GM20431 (cell line): ENCODE results near the gene ABCC1.

ENCODE experiments used
- in situ Hi-C: fragments of 300-500 bp; cut with MseI, MboI; formaldehyde crosslinking; loops from one replicate; pipeline ENCODE4 v1.15.0; 2020; ENCODE audit warnings: low sequenced_read_pairs; ENCODE audit not compliant: unreplicated experiment

Gene ABCC1

DNA sequence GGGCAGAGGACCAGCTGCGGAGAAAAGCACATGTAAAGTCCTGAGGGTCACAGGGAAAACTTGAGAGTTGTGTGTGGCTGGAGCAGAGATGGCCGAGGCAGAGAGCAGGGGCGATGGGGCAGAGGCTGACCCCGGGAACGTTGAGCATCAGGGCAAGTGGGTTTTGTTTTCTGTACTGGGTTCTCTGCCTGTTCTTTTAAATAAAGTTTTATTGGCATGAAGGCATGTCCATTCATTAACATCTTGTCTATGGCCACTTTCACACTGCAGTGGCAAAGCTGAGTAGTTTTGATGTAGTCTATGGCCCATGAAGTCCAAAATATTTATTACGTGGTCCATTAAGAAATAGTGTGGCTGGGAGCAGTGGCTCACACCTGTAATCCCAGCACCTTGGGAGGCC lies 64.4 kb downstream of the ABCC1 start:
- in situ Hi-C loops, result loop anchor here (25.0 kb wide), 1 partner anchor 127 kb away; the partner anchor contains the start of gene CEP20

DNA sequence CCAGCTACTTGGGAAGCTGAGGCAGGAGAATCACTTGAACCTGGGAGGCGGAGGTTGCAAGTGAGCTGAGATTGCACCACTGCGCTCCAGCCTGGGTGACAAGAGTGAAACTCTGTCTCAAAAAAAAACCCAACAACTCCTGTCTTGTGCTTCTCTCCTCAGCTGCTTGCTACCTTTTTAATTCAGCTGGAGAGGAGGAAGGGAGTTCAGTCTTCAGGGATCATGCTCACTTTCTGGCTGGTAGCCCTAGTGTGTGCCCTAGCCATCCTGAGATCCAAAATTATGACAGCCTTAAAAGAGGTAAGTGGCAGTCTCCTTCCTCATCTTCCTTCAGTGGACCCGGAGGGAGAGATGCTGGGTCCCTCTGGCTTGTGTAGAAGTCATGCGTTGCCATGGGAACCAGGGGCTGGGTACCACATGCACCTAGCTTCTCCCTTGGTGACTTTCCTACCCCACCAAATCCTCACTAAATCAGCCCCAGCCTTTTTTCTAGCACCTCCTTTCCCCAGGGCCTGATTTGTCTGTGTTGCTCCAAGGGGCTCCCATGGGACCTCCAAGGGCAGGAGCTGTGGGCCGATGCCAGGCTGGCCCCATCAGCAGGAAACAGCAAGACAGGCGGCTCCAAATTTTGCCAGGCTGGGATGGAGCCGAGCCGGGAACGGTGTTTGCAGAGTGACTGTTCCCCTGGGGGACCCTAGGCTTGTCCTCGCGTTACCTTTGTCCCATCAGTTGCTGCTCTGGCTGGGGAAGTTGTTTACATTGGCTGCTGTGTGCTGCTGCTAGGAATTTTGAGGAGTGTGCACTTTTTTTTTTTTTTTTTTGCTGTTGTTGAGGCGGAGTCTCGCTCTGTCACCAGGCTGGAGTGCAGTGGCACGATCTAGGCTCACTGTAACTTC lies 65.2 kb downstream of the ABCC1 start:
- in situ Hi-C loops, result loop anchor here (25.0 kb wide), 1 partner anchor 127 kb away; the partner anchor contains the start of gene CEP20

DNA sequence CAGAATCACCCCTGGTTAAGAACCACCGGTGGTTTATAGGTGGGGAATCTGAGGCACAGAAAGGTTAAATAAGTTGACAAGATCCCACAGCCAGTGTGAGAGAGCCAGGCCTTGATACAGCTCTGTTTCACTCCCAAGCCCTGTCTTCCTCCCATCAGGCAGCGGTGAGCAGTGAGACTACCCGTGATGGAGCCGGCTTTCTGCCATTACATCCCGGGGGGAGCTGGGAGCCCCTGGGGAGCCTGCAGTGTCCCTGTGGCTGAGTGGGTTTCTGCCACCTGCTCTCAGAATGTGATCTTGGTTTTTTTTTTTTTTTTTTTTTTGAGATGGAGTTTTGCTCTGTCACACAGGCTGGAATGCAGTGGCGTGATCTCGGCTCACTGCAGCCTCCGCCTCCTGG lies 66.4 kb downstream of the ABCC1 start:
- in situ Hi-C loops, result loop anchor here (25.0 kb wide), 1 partner anchor 129 kb away; the partner anchor contains the start of gene CEP20

GRCh38 chr16:16016388-16016964 lies 67.1 kb downstream of the ABCC1 start:
- in situ Hi-C loops, result loop anchor here (25.0 kb wide), 1 partner anchor 129 kb away; the partner anchor contains the start of gene CEP20

- in situ Hi-C loops, result loop anchor here (25.0 kb wide), 1 partner anchor 131 kb away; the partner anchor contains the start of gene CEP20
These were observed 68.4 kb downstream of the ABCC1 start for GRCh38 chr16:16017812-16018211.

DNA sequence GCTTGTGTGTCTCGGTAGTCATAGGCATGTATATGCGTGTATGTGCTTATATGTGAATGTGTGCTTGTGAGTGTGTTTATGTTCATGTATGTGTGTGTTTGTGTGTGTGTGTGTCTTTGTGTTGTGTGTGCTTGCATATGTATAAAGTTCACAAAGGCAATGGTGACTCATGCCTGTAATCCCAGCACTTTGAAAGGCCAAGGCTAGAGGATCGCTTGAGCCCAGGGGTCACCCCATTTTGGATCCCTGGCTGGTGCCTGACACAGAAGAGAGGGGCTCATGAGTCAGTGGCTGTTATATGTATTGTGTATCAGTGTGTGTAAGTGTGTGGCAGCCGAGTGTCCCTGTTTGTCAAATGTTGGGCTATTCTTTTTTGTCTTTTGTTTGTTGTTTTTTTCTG lies 69.3 kb downstream of the ABCC1 start:
- in situ Hi-C loops, result loop anchor here (25.0 kb wide), 1 partner anchor 131 kb away; the partner anchor contains the start of gene CEP20

DNA sequence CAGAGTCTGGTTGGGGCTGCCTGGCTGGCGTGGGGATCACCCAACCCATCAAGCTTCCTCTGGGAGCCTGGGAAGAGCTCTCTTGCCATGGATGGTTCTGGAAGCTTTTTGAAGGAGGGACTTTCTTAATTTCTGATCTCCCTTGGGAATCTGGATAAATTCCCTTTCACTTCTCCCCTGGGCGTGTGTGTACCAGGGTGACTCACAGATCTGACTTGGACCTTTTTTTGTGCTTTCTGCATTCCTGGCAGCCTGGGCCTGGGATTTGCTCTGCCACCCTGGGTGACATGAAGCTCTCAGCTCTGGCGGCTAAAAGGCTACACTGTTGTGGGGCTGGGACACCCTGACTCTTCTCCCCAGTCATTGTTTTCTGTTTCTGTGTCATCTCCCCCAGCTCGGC lies 70.1 kb downstream of the ABCC1 start:
- in situ Hi-C loops, result loop anchor here (25.0 kb wide), 1 partner anchor 132 kb away; the partner anchor contains the start of gene CEP20

DNA sequence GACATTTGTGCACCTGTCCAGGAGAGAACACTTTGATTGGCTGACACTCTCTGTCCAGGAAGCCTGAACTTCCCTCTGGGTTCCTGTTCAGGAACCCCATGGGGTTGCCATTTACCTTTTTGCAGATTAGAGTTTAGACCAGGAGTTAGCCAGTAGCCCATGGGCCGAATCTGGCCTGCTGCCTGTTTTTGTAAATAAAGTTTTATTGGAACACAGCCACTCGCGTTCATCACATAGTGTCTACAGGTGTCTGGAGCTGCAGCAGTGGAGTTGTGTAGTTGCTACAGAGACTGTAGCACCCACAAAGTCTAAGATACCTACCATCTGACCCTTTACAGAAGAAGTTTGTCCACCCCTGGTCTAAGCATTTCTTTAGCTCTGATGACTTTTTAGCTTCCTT lies 70.9 kb downstream of the ABCC1 start:
- in situ Hi-C loops, result loop anchor here (25.0 kb wide), 1 partner anchor 133 kb away; the partner anchor contains the start of gene CEP20

DNA sequence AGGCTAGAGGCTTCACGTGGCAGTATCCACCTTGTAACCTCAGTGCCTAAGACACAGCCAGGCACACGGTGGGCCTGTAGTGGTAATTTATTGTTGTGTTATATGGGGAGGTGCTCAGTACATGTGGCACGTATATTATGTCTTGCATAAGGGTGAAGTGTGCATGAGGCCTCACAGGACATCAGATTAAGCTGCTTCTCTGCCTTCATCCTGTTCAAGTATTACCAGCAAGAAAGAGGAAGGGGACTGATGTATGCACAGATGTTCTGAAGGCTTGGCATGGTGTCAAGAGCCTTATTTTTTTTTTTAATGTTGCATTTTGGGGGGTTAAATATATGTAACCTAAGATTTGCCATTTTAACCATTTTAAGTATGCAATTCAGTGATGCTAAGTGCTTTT lies 71.6 kb downstream of the ABCC1 start:
- in situ Hi-C loops, result loop anchor here (25.0 kb wide), 1 partner anchor 134 kb away; the partner anchor contains the start of gene CEP20

- in situ Hi-C loops, result loop anchor here (25.0 kb wide), 1 partner anchor 134 kb away; the partner anchor contains the start of gene CEP20
These were observed 72.2 kb downstream of the ABCC1 start for GRCh38 chr16:16021646-16021987.

- in situ Hi-C loops, result loop anchor here (25.0 kb wide), 1 partner anchor 135 kb away; the partner anchor contains the start of gene CEP20
These were observed 72.7 kb downstream of the ABCC1 start for GRCh38 chr16:16021988-16022682.

DNA sequence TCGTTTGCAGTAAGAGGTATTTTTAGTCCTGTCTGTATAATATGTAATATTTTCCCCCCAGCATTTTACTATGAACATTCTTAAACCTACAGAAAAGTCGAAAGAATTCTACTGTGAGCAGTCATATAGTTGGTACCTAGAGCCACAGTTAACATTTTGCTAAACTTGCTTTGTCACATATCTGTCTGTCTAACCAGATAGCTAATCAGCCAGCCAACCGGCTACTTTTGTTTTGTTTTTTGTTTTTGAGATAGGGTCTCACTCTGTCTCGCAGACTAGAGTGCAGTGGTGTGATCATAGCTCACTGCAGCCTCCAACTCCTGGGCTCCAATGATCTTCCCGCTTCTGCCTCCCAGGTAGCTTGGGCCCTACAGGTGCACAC lies 73.3 kb downstream of the ABCC1 start:
- in situ Hi-C loops, result loop anchor here (25.0 kb wide), 1 partner anchor 135 kb away; the partner anchor contains the start of gene CEP20

DNA sequence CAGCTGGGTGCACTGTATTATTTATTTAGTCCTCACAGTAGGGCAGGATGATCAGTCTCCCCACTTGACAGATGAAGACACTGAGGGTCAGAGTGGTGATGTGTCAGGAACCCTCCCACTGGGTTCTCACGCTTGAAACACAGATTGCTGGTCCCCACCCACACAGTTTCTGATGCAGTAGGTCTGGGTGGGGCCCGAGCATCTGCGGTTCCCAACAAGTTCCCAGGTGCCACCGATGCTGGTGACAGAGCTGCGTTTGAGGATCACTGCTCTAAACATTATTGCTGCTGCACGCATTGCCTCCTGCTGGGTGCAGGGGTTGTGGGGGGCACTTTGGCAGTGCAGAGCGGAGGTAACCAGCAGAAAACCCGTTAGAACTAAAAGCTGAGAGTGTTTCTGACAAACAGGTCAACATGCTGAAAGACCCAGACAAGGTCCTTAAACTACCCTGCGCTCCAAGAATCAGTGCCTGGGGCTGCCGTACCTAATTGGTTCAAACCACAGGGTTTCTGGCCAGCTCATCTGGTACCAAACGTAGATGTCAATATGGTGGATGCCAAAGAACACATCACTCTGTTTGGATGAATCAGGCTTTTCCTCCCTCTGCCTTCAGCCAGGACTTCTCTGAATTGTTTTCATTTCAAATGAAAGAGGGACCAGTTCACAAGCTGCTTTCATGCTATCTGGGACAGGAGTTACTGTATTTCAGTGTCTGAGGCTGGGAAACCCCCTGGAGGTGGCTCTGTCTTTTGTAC lies 76.0 kb downstream of the ABCC1 start:
- in situ Hi-C loops, result no loop called here

DNA sequence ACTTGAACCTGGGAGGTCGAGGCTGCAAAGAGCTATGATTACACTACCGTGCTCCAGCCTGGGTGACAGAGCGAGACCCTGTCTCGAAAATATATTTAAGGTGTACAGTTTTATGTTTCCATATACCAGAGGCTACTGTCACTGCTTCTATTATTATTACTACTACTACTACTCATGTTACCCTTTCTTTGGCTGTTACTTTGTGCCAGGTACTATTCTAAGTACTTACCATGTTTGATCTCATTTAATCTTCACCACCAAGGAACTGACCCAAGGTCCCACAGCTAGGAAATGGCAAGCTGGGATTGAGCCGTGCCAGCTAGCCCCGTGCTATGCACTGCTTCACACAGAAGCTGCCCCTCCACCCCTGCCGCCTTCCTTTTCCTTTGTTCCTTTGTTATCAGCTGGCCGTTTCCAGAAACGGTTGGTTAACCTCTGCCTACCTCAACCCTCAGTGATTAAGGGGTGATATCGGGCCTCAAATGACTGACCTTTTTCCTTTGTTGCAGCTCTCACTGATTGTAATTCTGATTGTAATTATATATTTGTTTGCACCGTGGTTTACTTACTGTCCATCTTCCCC lies 78.4 kb downstream of the ABCC1 start:
- in situ Hi-C loops, result no loop called here

GRCh38 chr16:16028311-16028999 lies 79.0 kb downstream of the ABCC1 start:
- in situ Hi-C loops, result no loop called here

DNA sequence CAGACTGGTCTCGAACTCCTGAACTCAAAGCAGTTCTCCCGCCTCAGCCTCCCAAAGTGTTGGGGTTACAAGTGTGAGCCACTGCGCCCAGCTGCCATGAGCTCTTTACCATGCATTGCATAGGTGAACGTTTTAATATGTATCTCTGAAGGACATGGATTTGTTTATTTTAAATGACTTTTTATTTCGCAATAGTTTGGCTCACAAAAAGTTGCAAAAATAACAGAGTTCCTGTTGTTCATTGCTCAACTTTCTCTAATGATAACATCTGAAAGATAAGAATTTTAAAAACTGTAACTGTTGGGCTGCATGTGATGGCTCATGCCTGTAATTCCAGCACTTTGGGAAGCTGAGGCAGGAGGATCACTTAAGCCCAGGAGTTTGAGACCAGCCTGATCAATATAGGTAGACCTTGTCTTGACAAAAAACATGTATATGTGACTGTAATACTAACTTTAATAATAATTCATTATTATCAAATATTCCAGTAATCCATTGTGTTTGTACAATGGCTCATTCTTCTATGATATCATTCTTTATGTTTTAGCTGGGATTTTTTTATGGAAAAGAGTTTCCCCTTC lies 80.1 kb downstream of the ABCC1 start:
- in situ Hi-C loops, result no loop called here

DNA sequence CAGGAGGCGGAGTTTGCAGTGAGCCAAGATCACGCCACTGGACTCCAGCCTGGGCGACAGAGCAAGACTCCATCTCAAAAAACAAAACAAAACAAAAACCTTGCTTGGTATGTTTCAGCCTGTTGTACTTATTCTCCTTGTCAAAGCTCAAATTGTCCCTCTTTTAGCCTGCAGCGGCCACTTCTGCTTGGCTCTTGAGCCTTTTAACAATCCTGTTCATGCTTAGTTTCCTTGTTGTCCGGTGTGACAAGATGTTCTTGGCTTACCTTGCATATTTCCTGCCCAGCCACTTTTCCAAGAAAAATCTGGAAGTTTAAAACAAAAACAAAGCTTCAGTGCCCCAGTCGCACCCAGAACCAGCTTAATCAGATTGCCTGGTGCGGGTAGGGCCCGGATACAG lies 81.0 kb downstream of the ABCC1 start:
- in situ Hi-C loops, result no loop called here

- in situ Hi-C loops, result no loop called here
These were observed 82.0 kb downstream of the ABCC1 start for GRCh38 chr16:16031401-16031800.
